Measurements from ENCODE around the gene SKIDA1.
"Not testable (repeated sequence)": the region's sequence is repeated elsewhere in the genome, so short reads cannot be mapped to it uniquely, and the experiment has no call there.

The SKIDA1 gene

DNA sequence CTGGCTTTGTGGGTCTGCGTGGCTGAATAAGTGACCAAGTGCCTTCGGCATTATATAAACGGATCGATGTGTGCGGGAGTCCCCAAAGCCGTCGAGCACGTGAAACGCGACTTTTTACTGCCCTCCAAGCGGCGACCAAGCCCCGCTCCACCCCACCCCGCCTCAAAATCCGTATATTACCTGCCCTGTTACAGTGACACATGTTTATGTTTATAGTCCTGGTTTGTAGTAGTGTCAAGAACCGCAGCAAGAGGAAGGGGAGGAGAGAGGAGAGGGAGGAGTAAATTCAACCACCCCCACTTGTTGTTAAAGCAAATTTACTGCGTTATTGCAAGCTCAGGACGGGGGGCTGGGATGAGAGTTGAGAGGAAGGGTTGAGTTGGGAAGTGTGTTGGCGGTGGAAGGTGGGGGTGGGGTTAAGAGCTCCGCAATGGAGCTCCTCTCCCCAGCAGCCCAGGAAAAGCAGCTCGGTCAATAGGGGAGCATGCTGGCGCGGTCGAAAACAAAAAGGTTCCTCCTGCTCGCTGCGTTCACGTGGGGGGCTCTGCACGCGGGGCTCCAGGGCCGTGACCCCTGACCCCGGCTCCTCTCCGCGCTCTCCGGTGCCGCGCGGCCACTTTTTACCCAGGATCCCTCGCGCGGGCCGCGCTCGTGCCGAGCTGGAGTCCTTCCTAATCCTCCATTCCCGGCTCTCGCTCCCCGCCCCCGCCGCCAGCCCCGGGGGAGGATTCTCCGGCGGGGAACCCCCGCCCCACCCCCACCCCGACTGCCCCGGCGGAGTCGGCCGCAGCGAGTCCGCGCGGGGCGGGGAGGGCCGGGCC, at the start of gene SKIDA1:
SKIDA1 (minus strand) TSS at position 316 of the 821 bp plus-strand sequence. CDS start 7,860 bp downstream, outside the sequence.
- DNase-seq: peak in 2 of 4 experiments; percentile 29 to 44

DNA sequence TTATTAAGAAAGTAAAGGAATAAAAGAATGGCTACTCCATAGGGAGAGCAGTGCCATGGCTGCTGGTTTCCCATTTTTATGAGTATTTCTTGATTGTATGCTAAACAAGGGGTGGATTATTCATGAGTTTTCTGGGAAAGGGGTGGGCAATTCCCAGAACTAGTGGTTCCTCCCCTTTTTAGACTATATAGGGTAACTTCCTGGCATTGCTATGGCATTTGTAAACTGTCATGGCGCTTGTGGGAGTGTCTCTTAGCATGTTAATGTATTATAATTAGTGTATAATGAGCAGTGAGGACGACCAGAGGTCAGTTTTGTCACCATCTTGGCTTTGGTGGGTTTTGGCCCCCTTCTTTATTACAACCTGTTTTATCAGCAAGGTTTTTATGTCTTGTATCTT, 49.0 kb upstream of the SKIDA1 start:
- not testable (repeated sequence) for DNase-seq

DNA sequence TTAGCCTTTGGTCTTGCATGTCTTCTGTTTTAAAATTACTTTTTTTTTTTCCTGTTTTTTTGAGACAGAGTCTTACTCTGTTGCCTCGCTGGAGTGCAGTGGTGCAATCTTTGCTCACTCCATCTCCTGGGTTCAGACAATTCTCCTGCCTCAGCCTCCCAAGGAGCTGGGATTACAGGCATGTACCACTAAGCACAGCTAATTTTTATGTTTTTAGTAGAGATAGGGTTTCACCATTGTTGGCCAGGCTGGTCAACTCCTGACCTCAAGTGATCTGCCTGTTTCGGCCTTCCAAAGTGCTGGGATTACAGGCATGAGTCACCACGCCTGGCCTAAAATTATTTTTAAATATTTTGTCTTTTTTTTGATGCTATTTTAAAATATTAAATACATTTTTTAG, 47.1 kb upstream of the SKIDA1 start:
- no peak for DNase-seq

DNA sequence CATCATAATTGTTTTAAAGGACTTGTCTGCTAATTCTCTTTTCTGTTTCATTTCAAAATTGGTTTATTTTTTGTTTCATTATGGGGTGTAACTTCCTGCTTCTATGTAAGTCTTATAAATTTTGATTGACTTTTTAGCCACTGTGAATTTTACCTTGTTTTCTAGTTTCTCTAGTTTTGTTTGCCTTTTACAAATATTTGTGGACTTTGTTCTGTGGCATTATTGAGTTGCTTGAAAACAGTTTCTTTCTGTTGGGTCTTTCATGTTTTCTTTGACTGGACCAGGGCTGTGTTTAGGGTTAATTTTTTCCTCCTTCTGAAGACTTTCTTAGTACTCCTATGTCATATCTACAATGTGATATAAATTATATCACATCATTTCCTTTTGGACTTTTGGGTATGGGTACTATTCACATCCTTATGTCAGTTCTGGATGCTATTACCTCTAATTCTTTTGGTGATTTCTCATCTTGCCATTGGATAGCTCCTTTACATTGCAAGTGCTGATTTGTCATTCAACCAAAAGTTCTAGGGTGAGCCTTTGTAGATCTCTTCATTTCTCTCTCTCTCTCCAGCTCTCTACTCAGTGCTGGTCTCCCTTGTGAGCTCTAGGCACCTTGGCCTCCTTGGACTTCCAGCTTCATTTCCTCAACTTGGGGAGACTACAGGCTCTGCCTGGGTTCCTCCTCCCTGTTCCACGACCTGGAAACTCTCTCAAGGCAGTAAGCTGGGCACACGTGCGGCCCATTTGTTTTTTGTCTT, 45.5 kb upstream of the SKIDA1 start:
- no peak for DNase-seq

DNA sequence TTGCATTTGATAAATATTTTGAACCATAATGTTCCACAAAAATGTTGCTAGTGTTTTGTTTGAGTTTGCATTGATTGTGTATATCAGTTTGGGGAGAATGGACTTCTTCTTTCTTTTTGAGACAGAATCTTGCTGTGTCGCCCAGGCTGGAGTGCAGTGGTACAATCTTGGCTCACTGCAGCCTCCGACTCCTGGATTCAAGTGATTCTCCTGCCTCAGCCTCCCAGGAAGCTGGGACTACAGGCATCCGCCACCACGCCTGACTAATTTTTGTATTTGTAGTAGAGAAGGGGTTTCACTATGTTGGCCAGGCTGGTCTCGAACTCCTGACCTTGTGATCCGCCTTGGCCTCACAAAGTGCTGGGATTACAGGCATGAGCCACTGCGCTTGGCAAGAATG, 33.5 kb upstream of the SKIDA1 start:
- DNase-seq: not testable (repeated sequence)

DNA sequence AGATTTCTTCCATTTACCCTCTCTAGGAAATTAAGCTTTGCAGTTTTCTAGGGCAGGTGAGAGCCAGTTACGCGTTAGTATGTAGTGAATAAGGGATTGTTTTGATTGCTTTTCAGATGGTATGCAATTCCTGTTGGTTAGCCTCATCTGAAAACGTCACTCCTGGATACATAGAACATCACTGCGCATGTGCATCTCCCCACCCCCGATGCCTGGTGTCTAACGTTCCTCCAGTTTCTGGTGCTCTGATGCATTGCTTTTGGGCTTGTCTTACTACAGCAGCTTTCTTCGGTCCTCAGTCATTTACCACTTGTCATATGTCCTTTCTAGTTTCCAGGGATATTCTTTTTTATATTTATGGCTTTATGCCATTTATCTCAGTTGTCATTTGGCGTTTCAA, 31.0 kb upstream of the SKIDA1 start:
- no peak for DNase-seq

DNA sequence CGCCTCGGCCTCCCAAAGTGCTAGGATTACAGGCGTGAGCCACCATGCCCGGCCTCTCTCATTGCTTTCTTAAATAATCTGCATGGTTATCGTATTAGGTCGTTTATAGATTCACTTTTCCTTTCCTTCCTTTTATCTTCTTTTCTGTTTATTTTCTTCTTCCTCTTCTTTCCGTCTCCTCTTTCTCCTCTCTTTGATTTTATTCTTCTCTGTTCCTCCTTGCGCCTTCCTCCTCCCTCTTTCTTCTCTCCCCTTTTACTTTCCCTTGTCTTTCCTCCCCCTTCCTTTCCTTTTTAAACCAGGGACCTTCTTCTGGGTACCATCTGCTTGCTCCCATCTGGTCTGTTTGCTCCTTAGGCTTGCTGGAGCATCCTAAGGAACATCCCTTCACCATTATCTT, 27.2 kb upstream of the SKIDA1 start:
- DNase-seq: no peak

DNA sequence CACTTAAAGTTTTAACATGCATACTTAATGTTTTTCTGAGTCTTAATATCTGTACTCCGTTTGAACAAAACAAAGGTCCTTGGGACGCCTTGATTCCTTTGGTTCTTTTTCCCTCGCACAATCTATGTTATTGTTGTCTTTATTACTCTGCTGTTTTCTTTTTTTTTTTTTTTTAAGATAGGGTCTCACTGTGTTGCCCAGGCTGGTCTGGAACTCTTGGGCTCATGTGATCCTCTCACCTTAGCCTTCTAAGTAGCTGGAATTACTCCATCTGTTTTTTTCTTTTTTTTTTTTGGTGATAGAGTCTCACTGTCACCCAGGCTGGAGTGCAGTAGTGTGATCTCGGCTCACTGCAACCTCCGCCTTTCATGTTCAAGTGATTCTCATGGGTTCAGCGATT, 21.8 kb upstream of the SKIDA1 start:
- no peak for DNase-seq

DNA sequence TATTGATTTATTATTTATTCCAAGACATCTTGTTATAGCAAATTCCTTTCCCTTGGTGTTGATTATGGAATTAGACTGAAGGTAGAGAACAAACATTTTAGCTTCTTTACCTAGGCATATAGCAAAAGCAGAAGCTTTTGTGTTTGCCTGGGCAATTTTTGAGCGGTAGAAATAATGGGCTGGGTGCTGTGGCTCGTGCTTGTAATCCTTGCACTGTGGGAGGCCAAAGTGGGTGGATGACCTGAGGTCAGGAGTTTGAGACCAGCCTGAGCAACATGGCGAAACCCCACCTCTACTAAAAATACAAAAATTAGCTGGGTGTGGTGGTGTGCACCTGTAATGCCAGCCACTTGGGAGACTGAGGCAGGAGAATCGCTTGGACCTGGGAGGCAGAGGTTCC, 15.2 kb upstream of the SKIDA1 start:
- not testable (repeated sequence) for DNase-seq

DNA sequence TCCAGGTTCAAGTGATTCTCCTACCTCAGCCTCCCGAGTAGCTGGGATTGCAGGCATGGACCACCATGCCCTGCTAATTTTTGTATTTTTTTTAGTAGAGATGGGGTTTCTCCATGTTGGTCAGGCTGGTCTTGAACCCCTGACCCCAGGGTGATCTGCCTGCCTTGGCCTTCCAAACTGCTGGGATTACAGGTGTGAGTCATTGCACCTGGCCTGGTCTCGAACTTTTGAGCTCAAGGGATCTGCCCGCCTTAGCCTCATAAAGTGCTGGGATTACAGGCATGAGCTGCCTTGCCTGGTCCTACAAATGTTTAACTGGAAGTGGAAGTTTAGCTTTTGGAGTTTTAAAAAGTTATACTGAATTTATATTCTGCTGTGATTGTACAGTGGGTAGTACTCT, 11.4 kb upstream of the SKIDA1 start:
- DNase-seq: no peak

DNA sequence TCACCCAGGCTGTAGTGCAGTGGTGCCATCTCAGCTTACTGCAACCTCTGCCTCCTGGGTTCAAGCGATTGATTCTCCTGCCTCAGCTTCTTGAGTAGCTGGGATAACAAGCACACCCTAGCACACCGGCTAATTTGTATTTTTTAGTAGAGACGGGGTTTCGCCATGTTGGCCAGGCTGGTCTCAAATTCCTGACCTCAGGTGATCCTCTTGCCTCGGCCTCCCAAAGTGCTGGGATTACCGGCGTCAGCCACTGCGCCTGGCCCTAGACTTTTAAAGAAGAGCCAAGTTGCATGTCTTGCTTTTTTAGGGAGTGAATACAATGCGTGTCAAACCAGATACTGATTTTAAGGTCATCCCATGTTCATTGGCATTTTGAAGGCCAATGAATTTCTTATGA, 10.5 kb upstream of the SKIDA1 start:
- DNase-seq: not testable (repeated sequence)

DNA sequence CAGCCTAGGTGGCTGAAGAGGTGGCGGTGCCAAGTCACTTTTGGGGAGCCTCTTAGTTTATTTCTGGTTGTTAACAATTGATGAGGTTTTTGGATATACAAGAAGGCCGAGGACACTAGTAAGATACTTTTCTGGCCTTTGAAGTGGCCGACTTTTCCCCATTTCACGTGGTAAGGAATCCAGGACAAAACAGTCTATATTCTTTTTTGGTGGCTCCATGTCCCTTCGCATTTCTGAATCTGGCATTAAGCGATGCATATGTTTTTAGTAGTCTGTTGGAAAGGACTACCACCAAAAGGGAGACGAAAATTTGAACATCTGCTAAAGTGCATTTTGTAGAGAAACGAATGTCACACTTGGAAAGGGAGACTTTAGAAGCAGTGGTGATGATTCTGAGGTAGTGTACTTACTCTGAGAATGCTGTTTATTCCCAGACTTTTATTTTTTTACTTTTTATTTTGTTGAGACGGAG, 10.0 kb upstream of the SKIDA1 start:
- DNase-seq: no peak

DNA sequence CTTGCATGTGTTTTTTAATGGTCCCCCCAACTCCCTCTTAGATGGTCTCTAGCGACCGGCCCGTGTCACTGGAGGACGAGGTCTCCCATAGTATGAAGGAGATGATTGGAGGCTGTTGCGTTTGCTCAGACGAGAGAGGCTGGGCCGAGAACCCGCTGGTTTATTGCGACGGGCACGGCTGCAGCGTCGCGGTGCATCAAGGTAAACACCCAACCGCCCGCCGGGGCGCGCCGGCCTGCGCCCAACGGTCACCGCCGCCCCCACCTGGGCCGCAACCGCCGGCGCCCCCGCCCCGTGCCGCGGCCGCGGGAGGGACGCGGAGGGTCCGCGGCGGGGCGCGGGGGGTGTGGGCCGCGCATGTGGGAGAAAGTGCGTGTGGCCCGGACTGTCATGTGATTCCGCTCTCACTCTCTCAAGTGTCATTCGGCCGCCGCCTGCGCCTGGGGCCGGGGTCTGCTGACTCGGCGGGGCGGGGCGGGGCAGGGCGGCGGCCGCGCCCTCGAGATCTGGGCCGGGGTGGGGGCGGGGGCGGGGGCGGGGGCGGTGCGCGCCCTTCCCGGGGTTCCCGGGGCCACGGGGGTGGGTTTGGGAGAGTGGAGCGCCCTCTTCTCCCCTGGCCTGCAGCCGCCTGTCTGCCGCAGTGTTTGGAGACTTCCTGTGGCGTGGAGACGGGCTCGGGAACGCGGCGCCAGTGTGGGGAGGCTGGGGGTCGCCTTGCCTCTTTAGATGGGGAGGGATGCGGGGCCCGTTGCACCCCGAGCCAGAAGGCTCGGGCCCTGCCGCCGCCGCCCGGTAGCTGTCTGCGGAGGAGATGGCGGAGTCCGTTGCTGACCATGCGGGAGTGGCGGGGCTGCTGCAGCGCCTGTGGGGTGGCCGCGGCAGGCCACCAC, 9.4 kb upstream of the SKIDA1 start:
- DNase-seq: peak in 3 of 4 experiments; percentile 17 to 44 (median 28)

DNA sequence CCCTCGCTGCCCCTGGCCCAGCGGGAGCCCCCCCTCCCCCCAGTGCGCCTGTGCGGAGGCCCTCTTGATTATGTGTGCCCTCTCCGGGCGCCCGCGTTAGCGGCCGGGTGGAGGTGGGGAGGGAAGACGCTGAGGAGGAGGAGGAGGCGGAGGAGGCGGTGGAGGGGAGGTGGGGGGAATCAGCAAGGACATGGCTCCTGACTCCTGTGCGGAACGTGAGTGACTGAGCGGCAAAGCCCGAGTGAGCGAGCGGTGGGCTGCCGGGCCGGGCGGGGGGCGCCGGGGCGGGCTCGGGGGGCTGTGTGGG, 8.8 kb upstream of the SKIDA1 start:
- no peak for DNase-seq

DNA sequence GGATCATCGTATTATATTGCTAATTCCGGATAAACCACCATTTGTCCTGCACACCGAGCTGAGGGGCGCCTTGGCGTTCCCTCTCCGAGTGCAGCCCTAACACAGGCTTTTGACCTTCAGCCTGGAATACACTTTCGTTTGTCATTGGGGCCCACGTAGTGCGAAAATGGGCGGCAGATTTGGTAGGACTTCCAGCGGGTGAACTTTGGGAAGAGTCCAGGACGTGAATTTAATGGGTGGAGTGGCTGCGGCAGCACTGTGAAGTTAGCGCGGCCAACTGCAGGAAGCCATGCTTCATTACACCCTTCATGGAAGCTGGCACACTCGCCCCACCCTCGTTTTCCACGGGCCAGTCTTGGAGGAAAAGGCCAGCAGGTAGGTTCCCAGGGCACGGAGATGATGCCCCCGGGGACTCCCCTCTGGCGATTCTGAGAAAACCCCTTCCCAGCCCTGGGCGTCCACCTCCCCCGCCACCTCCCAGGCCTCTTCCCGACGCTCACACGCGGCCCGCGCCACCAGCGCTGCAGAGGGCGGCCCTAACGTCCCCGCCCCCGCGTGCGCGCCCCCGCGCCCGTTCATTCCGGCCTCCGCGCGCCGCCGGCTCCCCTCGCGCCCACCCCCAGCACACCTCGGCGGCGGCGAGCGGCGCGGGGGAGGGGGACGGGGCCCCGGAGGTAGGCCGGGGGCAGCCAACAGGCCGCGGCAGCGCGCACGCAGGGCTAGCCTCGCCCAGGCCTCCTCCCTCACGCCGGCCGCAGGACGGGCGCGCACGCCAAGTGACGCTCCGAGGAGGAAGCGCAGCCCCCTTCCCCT, 8.2 kb upstream of the SKIDA1 start, which contains the start of gene MLLT10:
MLLT10 (plus strand) TSS at position 766 of the 813 bp plus-strand sequence. CDS start 413 bp downstream, outside the sequence.
- DNase-seq: peak; percentile 74 to 93 (median 82)

DNA sequence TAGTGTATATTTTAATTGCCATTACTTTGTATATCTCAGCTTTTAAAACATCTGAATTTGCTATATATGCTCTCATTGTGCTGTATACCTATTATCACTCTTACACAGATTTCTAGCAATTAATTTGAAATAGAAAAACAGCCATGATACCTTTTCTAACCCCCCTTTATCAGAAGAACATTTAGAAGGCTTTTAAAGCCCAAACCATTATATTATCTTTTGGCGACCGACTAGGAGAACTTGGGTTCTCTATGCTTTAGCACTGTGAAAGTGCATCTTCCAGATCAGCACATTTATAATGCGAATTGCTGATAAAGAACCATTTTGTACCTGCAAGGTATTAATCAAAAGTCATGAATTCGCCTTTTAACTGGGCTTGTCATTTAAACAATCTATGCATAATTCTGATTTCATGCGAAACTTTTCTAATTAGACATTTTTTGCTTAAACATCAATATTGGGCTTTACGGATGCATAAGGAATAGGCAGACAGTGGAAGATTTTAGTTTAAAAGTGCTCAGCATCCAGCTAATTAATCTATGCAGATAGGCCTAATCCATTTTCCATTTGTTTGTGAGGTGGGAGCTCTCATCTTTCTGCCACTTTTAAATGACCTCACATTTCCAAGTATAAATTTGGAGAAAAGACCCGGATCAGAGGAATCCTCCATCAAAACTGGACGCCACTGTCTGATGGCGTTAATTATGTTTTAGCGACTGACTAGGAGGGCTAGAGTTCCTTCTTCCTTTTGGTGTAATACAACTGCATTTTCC, 7.4 kb upstream of the SKIDA1 start:
- no peak for DNase-seq

DNA sequence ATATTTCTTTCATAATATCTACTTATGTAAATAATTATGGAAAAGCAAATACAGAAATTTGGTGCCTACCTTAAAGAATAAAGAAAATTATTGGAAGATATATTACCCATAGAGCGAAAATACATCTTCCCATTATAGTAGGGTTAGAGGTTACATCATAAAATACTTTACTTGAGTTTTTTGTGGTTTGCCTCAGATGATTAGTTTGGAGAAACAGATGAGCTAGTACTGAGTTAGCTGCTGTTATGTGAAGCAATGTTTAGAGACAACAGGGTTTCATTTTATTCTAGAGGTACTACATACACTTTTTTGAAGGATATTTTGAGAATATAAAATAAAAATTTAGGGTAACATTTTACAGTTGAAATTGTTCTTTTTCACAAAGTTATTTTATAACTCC, 5.7 kb upstream of the SKIDA1 start:
- no peak for DNase-seq

DNA sequence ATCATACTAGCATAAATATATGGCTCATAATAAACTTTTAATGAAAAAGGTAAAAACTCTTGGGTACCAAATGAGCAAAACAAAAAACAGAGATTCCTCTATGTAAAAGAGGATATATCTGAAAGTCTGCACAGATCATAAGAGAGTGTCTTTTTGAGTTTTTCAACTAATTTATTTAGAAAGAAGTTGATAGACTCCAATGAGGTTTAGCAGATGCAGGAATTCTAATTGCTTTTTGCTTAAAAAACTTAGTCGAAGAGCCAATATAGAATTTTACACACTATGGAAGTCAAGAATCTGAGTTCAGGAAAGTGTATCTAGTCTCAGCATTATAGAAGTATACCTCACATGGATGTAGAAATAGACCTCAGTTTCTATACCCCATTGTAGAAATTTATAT, 5.2 kb upstream of the SKIDA1 start:
- no peak for DNase-seq

DNA sequence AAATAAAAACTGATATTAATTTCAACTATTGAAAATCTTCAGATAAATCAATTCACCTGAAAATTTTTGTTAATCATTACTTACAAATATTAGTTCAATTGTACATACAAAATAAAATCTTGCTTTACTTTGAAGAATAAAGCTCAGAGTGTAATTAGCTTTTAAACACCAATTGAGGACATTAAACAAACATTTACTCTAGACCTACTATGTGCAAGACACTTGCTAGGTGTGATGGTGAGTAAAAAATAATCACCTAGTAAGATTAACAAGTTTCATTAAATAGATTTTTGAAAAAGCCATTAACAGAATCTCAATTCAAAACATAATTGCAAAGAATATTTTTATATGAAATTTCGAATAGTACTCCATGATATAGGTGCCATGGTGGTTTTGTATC, 4.7 kb upstream of the SKIDA1 start:
- DNase-seq: no peak

DNA sequence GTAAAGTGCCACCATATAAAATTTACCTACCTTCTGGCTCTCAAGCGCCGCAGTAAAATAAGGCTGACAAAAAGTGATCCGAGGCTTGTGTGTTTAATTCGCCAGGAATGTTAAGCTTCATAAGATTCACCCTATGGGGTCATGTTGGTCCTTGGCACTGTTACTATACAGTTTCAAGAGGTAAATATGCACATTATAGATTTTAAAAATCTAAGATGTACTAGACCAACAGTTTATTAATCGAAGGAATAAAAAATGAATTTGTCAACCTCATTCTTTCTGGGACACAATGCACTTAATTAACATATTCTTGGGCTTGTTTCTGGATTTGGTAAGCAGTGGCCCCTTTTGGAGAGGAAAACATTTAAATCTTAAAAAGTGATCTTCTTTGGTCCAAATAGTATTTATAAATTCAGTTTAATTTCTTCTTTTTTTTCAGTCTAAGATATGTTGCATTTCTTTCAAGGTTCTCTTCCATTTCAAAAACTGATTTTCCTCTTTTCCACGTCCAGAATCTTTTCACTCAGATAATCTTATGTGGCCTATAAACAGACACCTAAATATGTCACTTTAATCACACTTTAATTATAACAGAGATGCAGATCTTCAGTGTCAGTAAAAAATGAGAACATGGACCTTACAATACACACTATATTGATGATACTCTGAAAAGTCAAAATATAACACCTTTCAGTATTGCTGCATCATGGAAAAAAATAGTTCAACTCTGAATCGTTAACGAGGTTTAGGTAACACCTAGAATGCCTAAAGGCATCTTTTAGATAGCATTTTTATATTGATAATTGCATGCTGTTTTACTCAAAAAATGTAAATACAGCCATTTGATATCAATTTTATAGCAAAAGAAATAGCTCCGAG, 3.8 kb upstream of the SKIDA1 start:
- no peak for DNase-seq

All from activated naive CD4-positive, alpha-beta T cell (primary cell).